SK-N-SH (cell line): Measurements from ENCODE around the gene CRCP.

Source experiments
- EZH2phosphoT487 ChIP-seq: fragments of 200-600 bp; sonication (generic); IDR thresholded peaks from 2 replicates; pipeline ENCODE4 v1.6.1; 2017; ENCODE audit warnings: low read depth, mixed run types, mild to moderate bottlenecking, antibody characterized with exemption, moderate library complexity, borderline replicate concordance
- FOXJ3 ChIP-seq: sonication (generic); formaldehyde crosslinking; IDR thresholded peaks from 2 replicates; pipeline ENCODE4 v1.5.1; 2020; ENCODE audit warnings: mild to moderate bottlenecking, missing genetic modification reagents
- FOXM1 ChIP-seq: IDR thresholded peaks from 2 replicates; pipeline ENCODE4 v1.4.0; 2012; ENCODE audit warnings: low read depth, mild to moderate bottlenecking
- GABPA ChIP-seq: IDR thresholded peaks from 2 replicates; pipeline ENCODE4 v1.4.0; 2012; ENCODE audit warnings: low read depth, mild to moderate bottlenecking
- JUND ChIP-seq: IDR thresholded peaks from 2 replicates; pipeline ENCODE4 v1.4.0; 2012
- MAX ChIP-seq: IDR thresholded peaks from 2 replicates; pipeline ENCODE4 v1.4.0; 2012; ENCODE audit warnings: low read depth
- MXI1 ChIP-seq: IDR thresholded peaks from 2 replicates; pipeline ENCODE4 v1.6.1; 2012; ENCODE audit warnings: mild to moderate bottlenecking, low read depth, low read length, improper control_type of control experiment
- POLR2AphosphoS5 ChIP-seq: IDR thresholded peaks from 2 replicates; pipeline ENCODE4 v1.6.1; 2012; ENCODE audit warnings: low read depth, low read length
- RFX5 ChIP-seq: IDR thresholded peaks from 2 replicates; pipeline ENCODE4 v1.6.1; 2012; ENCODE audit warnings: mild to moderate bottlenecking, improper control_type of control experiment, low read length
- SMC3 ChIP-seq: IDR thresholded peaks from 2 replicates; pipeline ENCODE4 v1.6.1; 2012; ENCODE audit warnings: low read depth, low read length, improper control_type of control experiment
- TAF1 ChIP-seq: IDR thresholded peaks from 2 replicates; pipeline ENCODE4 v1.6.1; 2012; ENCODE audit warnings: low read depth, mild to moderate bottlenecking, low read length, moderate library complexity, borderline replicate concordance
- YY1 ChIP-seq: IDR thresholded peaks from 2 replicates; pipeline ENCODE4 v1.4.0; 2012; ENCODE audit warnings: low read depth, mild to moderate bottlenecking
- TF ChIP-seq, protein P1 (sequence below): fragments of 200-600 bp; sonication (generic); IDR thresholded peaks from 2 replicates; pipeline ENCODE4 v1.6.1; 2017; ENCODE audit warnings: antibody characterized with exemption, mild to moderate bottlenecking, moderate library complexity
- TF ChIP-seq, protein P2 (sequence below): fragments of 150-350 bp; IDR thresholded peaks from 2 replicates; pipeline ENCODE4 v1.6.1; 2016; ENCODE audit warnings: mild to moderate bottlenecking, low read depth, low read length

DNA sequence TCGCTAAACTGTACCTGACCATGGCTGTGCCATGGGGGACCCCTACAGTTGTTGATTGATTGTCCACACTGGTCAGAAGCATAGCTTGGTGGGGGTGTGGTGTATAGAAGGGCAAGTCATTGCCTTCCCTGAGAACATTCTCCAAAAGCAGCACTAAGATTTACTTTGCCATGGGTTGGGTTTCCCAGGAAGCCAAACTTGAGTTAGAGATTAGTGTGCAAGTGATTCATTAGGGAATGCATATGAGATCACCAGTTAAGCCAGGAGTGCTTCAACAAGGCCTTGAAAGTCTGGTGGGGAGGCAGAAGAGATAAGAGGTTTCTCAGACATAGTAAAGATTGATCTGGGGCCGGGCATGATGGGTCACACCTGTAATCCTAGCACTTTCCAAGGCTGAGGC, 69.1 kb downstream of the CRCP start:
- TF ChIP-seq RFX5 (no peak), MAX (0 out of 2 replicates have a peak, but pooled peaks have one; percentile 45), TAF1 (no peak), SMC3 (no peak), FOXM1 (no peak), GABPA (no peak), EZH2phosphoT487 (no peak), JUND (no peak; the same call in 1 of the 2 replicates), YY1 (no peak), POLR2AphosphoS5 (no peak), MXI1 (no peak), FOXJ3 (CRISPR knock-in tag) (no peak)
- TF ChIP-seq, protein P1, sequence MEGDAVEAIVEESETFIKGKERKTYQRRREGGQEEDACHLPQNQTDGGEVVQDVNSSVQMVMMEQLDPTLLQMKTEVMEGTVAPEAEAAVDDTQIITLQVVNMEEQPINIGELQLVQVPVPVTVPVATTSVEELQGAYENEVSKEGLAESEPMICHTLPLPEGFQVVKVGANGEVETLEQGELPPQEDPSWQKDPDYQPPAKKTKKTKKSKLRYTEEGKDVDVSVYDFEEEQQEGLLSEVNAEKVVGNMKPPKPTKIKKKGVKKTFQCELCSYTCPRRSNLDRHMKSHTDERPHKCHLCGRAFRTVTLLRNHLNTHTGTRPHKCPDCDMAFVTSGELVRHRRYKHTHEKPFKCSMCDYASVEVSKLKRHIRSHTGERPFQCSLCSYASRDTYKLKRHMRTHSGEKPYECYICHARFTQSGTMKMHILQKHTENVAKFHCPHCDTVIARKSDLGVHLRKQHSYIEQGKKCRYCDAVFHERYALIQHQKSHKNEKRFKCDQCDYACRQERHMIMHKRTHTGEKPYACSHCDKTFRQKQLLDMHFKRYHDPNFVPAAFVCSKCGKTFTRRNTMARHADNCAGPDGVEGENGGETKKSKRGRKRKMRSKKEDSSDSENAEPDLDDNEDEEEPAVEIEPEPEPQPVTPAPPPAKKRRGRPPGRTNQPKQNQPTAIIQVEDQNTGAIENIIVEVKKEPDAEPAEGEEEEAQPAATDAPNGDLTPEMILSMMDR = no peak
- TF ChIP-seq, protein P2, sequence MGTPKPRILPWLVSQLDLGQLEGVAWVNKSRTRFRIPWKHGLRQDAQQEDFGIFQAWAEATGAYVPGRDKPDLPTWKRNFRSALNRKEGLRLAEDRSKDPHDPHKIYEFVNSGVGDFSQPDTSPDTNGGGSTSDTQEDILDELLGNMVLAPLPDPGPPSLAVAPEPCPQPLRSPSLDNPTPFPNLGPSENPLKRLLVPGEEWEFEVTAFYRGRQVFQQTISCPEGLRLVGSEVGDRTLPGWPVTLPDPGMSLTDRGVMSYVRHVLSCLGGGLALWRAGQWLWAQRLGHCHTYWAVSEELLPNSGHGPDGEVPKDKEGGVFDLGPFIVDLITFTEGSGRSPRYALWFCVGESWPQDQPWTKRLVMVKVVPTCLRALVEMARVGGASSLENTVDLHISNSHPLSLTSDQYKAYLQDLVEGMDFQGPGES = no peak
